Hepatocyte (in vitro differentiated cells): Measurements from ENCODE around the gene USP20. TPM values are rescaled to one million over a fixed set of nuclear protein-coding genes. Genes with fewer than 3 reads are reported as not detected.

Source experiments
- DNase-seq: peaks from one replicate; pipeline ENCODE4 v3.0.0-alpha.2; 2016; ENCODE audit warnings: low spot score
- H2AFZ ChIP-seq: fragments of 200-600 bp; sonication (generic); 2 replicates; pipeline ENCODE4 v1.6.0; 2016; ENCODE audit warnings: antibody characterized with exemption, mild to moderate bottlenecking
- H3K27ac ChIP-seq: fragments of 200-600 bp; sonication (generic); 2 replicates; pipeline ENCODE4 v1.5.1; 2016; ENCODE audit warnings: mild to moderate bottlenecking
- H3K27me3 ChIP-seq: fragments of 200-600 bp; sonication (generic); 2 replicates; pipeline ENCODE4 v1.6.1; 2016
- H3K36me3 ChIP-seq: fragments of 200-600 bp; sonication (generic); replicated peaks from 2 replicates; pipeline ENCODE4 v1.5.1; 2016; ENCODE audit warnings: low read depth; ENCODE audit not compliant: insufficient read depth
- H3K4me1 ChIP-seq: fragments of 200-600 bp; sonication (generic); 2 replicates; pipeline ENCODE4 v1.5.1; 2016; ENCODE audit warnings: mild to moderate bottlenecking, moderate library complexity; ENCODE audit not compliant: insufficient read depth
- H3K4me2 ChIP-seq: fragments of 200-600 bp; sonication (generic); 2 replicates; pipeline ENCODE4 v1.6.0; 2016
- H3K4me3 ChIP-seq: fragments of 200-600 bp; sonication (generic); 2 replicates; pipeline ENCODE4 v1.5.1; 2016; ENCODE audit warnings: mild to moderate bottlenecking
- H3K79me2 ChIP-seq: fragments of 200-600 bp; sonication (generic); 2 replicates; pipeline ENCODE4 v1.6.0; 2017; ENCODE audit warnings: mild to moderate bottlenecking
- H3K9me2 ChIP-seq: fragments of 200-600 bp; sonication (generic); replicated peaks from 2 replicates; pipeline ENCODE4 v1.6.0; 2017; ENCODE audit warnings: mild to moderate bottlenecking; ENCODE audit not compliant: insufficient read depth
- H3K9me3 ChIP-seq: fragments of 200-600 bp; sonication (generic); 2 replicates; pipeline ENCODE4 v1.5.1; 2016; ENCODE audit warnings: low read depth, mild to moderate bottlenecking
- H4K20me1 ChIP-seq: fragments of 200-600 bp; sonication (generic); 2 replicates; pipeline ENCODE4 v1.6.0; 2016; ENCODE audit warnings: mild to moderate bottlenecking; ENCODE audit not compliant: insufficient read depth, poor library complexity, severe bottlenecking
- EZH2 ChIP-seq: fragments of 200-600 bp; sonication (generic); IDR thresholded peaks from 2 replicates; pipeline ENCODE4 v1.6.1; 2016; ENCODE audit warnings: antibody characterized with exemption, mild to moderate bottlenecking, borderline replicate concordance
- EZH2phosphoT487 ChIP-seq: fragments of 200-600 bp; sonication (generic); IDR thresholded peaks from one replicate; pipeline ENCODE4 v1.6.1; 2018; ENCODE audit warnings: antibody characterized with exemption, mild to moderate bottlenecking, low read depth, moderate library complexity; ENCODE audit not compliant: unreplicated experiment, severe bottlenecking
- WGBS: methylation state at CpG from one replicate; pipeline ENCODE4 v1.1.6; 2016; ENCODE audit warnings: low lambda C conversion rate; ENCODE audit errors: missing lambda C conversion rate; 5-methylcytosine and 5-hydroxymethylcytosine counted together
- polyA plus RNA-seq: library from polyadenylated mRNA; unstranded; fragments of >200 nt; fragmentation: Nextera tagmentation; extraction: Ambion mirVana; gene quantifications from 2 replicates; pipeline ENCODE4 v1.2.1, GENCODE V29; 2016
- total RNA-seq: library from RNA; depleted of rRNA; stranded (reverse); fragments of >200 nt; gene quantifications from 2 replicates; pipeline ENCODE4 v1.2.3, GENCODE V29; 2014
- TF ChIP-seq, protein P1 (sequence below): fragments of 200-600 bp; sonication (generic); IDR thresholded peaks from 2 replicates; pipeline ENCODE4 v1.5.1; 2016; ENCODE audit warnings: antibody characterized with exemption, mild to moderate bottlenecking; ENCODE audit not compliant: poor library complexity

USP20 gene
- total and polyA plus RNA-seq, 2 experiments from 2014 or later = 10.6 to 29.0 TPM

DNA sequence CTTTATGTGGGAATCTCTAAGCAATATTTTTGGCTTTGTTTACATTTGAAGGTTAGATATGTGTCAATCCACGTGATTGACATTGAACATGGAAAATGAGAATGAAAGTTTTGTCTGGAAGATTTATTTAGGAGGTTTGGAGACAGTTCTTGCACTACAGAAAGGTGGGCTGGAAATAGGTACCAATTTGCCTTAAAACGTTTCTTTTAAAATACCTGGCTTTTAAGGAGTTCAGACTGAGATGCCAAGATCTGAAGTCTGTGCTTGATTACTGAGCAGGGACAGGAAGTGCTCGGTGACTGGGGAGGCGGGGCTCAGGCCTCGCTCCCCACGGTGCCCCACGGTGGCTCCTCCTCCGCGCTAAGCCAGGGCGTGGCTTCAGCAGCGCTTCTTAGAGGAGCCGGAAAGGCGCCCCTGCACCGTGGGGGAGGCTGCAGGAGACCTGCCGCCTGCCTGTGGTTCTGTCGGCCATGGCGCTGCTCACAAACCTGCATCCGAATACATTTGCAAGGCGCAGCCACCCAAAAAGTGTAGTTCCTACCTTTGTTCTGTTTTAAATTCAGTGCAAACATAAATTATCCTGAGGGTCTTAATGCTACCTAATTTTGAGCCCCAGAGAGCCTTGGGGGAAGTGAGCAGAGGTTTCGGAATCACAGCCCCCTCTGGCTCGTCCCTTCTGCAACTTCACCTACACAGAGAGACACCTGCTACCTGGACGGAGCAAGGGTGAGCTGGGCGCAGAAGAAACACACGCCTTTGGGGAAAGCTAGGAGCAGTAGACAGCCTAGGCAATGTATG, 49.2 kb downstream of the USP20 start:
- Histone ChIP-seq H2AFZ (peak overlapping the region; percentile 61), H3K27ac (peak overlapping the region; percentile 70), H3K9me3 (no peaks in the 10 kb centered on the region), H3K36me3 (no peaks in the 10 kb centered on the region), H3K4me3 (peak overlapping the region; percentile 15), H3K9me2 (no peaks in the 10 kb centered on the region), H3K27me3 (no peaks in the 10 kb centered on the region), H3K4me1 (peaks cover 25% of the 10 kb centered on the region), H3K4me2 (peak overlapping the region; percentile 80), H4K20me1 (no peaks in the 10 kb centered on the region), H3K79me2 (no peaks in the 10 kb centered on the region)
- 17% methylated on average over 24 of the region's 24 CpGs for WGBS
- TF ChIP-seq, protein P1, sequence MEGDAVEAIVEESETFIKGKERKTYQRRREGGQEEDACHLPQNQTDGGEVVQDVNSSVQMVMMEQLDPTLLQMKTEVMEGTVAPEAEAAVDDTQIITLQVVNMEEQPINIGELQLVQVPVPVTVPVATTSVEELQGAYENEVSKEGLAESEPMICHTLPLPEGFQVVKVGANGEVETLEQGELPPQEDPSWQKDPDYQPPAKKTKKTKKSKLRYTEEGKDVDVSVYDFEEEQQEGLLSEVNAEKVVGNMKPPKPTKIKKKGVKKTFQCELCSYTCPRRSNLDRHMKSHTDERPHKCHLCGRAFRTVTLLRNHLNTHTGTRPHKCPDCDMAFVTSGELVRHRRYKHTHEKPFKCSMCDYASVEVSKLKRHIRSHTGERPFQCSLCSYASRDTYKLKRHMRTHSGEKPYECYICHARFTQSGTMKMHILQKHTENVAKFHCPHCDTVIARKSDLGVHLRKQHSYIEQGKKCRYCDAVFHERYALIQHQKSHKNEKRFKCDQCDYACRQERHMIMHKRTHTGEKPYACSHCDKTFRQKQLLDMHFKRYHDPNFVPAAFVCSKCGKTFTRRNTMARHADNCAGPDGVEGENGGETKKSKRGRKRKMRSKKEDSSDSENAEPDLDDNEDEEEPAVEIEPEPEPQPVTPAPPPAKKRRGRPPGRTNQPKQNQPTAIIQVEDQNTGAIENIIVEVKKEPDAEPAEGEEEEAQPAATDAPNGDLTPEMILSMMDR = no peak
- TF ChIP-seq EZH2phosphoT487 (no peak), EZH2 (no peak)
- DNase-seq = peak; percentile 95

DNA sequence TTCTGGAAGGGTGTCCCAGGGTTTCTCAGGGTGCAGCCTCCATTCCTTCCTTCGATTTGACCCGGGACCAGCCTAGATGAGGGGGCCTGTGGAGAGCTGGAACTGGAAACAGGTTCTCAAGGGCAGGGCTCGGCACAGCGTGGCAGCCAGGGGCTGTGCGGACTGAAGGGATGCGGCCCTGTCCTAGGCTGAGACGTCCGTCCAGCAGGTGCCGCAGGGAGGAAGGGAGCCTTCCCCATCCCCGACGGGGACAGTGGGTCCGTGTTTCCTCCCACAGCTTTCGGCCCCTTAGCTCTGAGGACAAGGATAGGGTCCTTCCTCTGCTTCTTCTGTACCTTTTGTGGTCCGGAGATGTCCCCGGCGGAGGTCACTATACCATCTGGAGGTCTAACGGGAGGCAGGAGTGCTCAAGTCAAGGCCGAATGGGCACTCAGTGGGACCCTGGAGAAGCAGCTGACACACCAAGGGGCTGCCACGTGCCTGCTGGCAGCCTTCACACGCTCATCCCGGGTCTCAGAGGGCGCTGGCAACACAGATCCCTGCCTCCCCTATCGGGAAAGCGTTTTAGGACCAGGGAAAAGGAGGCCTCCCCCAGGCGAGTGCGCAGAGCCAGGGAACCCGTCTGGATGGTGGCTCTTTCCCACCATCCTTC, 49.9 kb downstream of the USP20 start:
- Histone ChIP-seq H2AFZ (peak overlapping the region; percentile 72), H3K9me3 (no peaks in the 10 kb centered on the region), H4K20me1 (no peaks in the 10 kb centered on the region), H3K4me2 (peak overlapping the region; percentile 80), H3K27ac (peak overlapping the region; percentile 42), H3K27me3 (no peaks in the 10 kb centered on the region), H3K9me2 (no peaks in the 10 kb centered on the region), H3K4me3 (no peak overlapping the region), H3K79me2 (no peaks in the 10 kb centered on the region), H3K4me1 (peaks cover 25% of the 10 kb centered on the region), H3K36me3 (no peaks in the 10 kb centered on the region)
- DNase-seq = no peak
- 62% methylated on average over 26 of the region's 27 CpGs for WGBS
- no peak for TF ChIP-seq EZH2phosphoT487
- no peak for TF ChIP-seq EZH2
- TF ChIP-seq, protein P1 = no peak

GRCh38 chr9:129885670-129886106, 50.4 kb downstream of the USP20 start:
- no peaks in the 10 kb centered on the region for H4K20me1 ChIP-seq
- H2AFZ ChIP-seq = peak overlapping the region; percentile 83
- TF ChIP-seq EZH2phosphoT487 = no peak
- TF ChIP-seq, protein P1 = peak; percentile 96
- H3K9me3 ChIP-seq = no peaks in the 10 kb centered on the region
- peaks cover 25% of the 10 kb centered on the region for H3K4me1 ChIP-seq
- peak overlapping the region; percentile 85 for H3K27ac ChIP-seq
- WGBS = 3% methylated on average over 24 of the region's 27 CpGs
- H3K4me3 ChIP-seq = no peak overlapping the region
- peak; percentile 95 for DNase-seq
- H3K27me3 ChIP-seq = no peaks in the 10 kb centered on the region
- no peaks in the 10 kb centered on the region for H3K36me3 ChIP-seq
- H3K4me2 ChIP-seq = peak overlapping the region; percentile 80
- no peaks in the 10 kb centered on the region for H3K79me2 ChIP-seq
- no peaks in the 10 kb centered on the region for H3K9me2 ChIP-seq
